HepG2 (cell line): ENCODE measurements around the gene BUD23. TPM values are rescaled to one million over a fixed set of nuclear protein-coding genes. Genes with fewer than 3 reads are reported as not detected.

Source experiments
- ARNT2 ChIP-seq: sonication (generic); formaldehyde crosslinking; IDR thresholded peaks from 2 replicates; pipeline ENCODE4 v1.8.0; 2022; ENCODE audit warnings: mild to moderate bottlenecking, low read depth, missing genetic modification reagents, moderate library complexity
- CENPBD1 ChIP-seq: sonication (generic); formaldehyde crosslinking; IDR thresholded peaks from 2 replicates; pipeline ENCODE4 v1.8.0; 2022; ENCODE audit warnings: missing genetic modification reagents, low read depth, mild to moderate bottlenecking, borderline replicate concordance
- DMAP1 ChIP-seq: IDR thresholded peaks from 2 replicates; pipeline ENCODE4 v1.6.1; 2016
- HES4 ChIP-seq: sonication (generic); formaldehyde crosslinking; IDR thresholded peaks from 2 replicates; pipeline ENCODE4 v1.9.0; 2021; ENCODE audit warnings: mild to moderate bottlenecking, missing genetic modification reagents, borderline replicate concordance
- HMGXB4 ChIP-seq, 2 experiments: sonication (generic) in 1 of 2; formaldehyde crosslinking in 1 of 2; IDR thresholded peaks; 2 replicates each; pipeline versions ENCODE4 v1.4.0 to v1.6.1; 2018 to 2020; ENCODE audit warnings: missing genetic modification reagents in 2 of 2, borderline replicate concordance in 1 of 2, low read depth in 1 of 2, mild to moderate bottlenecking in 1 of 2, missing biosample characterization in 1 of 2
- MED8 ChIP-seq: sonication (generic); formaldehyde crosslinking; IDR thresholded peaks from 2 replicates; pipeline ENCODE4 v1.8.1; 2023; ENCODE audit warnings: mild to moderate bottlenecking, missing genetic modification reagents; ENCODE audit not compliant: insufficient replicate concordance
- MNT ChIP-seq: fragments of 450-650 bp; IDR thresholded peaks from 2 replicates; pipeline ENCODE4 v1.6.1; 2016
- MTA1 ChIP-seq: sonication (generic); formaldehyde crosslinking; IDR thresholded peaks from 2 replicates; pipeline ENCODE4 v1.4.0; 2020; ENCODE audit warnings: missing genetic modification reagents, mild to moderate bottlenecking, borderline replicate concordance
- MXI1 ChIP-seq: IDR thresholded peaks from 3 replicates; pipeline ENCODE4 v1.6.1; 2012; ENCODE audit warnings: low read depth, low read length, inconsistent platforms, borderline replicate concordance
- NBN ChIP-seq: fragments of 450-650 bp; conservative IDR thresholded peaks from 2 replicates; pipeline ENCODE4 v1.6.1; 2017
- NR2C2 ChIP-seq: sonication (generic); formaldehyde crosslinking; IDR thresholded peaks from 2 replicates; pipeline ENCODE4 v1.4.0; 2020; ENCODE audit warnings: missing genetic modification reagents, mild to moderate bottlenecking, moderate library complexity, borderline replicate concordance
- PRMT3 ChIP-seq: sonication (generic); formaldehyde crosslinking; IDR thresholded peaks from 2 replicates; pipeline ENCODE4 v1.8.1; 2022; ENCODE audit warnings: low read depth, mild to moderate bottlenecking, moderate library complexity, missing genetic modification reagents, borderline replicate concordance
- RAD51 ChIP-seq: fragments of 450-650 bp; IDR thresholded peaks from 2 replicates; pipeline ENCODE4 v1.6.1; 2016; ENCODE audit warnings: borderline replicate concordance
- RERE ChIP-seq: IDR thresholded peaks from 2 replicates; pipeline ENCODE4 v1.6.1; 2016; ENCODE audit warnings: low read depth, missing genetic modification reagents, missing compliant biosample characterization
- RFX1 ChIP-seq: fragments of 450-650 bp; IDR thresholded peaks from 2 replicates; pipeline ENCODE4 v1.6.1; 2017
- SRSF1 ChIP-seq: fragments of 200-400 bp; formaldehyde crosslinking; optimal IDR thresholded peaks from 2 replicates; pipeline ENCODE3; 2017; ENCODE audit warnings: mild to moderate bottlenecking, low read depth, low read length, moderate library complexity
- THAP11 ChIP-seq: IDR thresholded peaks from 2 replicates; pipeline ENCODE4 v1.6.1; 2016; ENCODE audit warnings: missing biosample characterization, missing genetic modification reagents
- ZNF205 ChIP-seq: IDR thresholded peaks from 2 replicates; pipeline ENCODE4 v1.6.1; 2018; ENCODE audit warnings: missing biosample characterization, missing genetic modification reagents
- ZNF207 ChIP-seq: fragments of 450-650 bp; IDR thresholded peaks from 2 replicates; pipeline ENCODE4 v1.6.1; 2016; ENCODE audit warnings: antibody characterized with exemption, borderline replicate concordance
- ZNF768 ChIP-seq: sonication (generic); formaldehyde crosslinking; IDR thresholded peaks from 2 replicates; pipeline ENCODE4 v1.4.0; 2020; ENCODE audit warnings: missing genetic modification reagents
- polyA plus RNA-seq, 8 experiments: library from polyadenylated mRNA; depleted of rRNA in 3 of 8; stranded (reverse) in 7 of 8; unstranded in 1 of 8; fragments of >200 nt; fragmentation: Illumina TruSeq in 4 of 8; extraction: Trizol in 4 of 8; gene quantifications; 2 replicates each; pipeline versions ENCODE4 v1.2.1 to v1.2.3, GENCODE V29; 2011 to 2016; ENCODE audit warnings: low read depth in 4 of 8, missing spikeins in 1 of 8, mixed read lengths in 1 of 8; ENCODE audit not compliant: insufficient read depth in 1 of 8
- total RNA-seq, 5 experiments: library from RNA; depleted of rRNA; stranded (reverse); fragments of >200 nt; fragmentation: Illumina TruSeq; extraction: Trizol; gene quantifications; 2 replicates each; pipeline ENCODE4 v1.2.3, GENCODE V29; 2016; ENCODE audit warnings: low read depth in 1 of 5

BUD23 gene
- total and polyA plus RNA-seq, 2 of the 13 experiments (the other 11 are each of a cell fraction or from before 2014, with no cell fraction given) = 47.5 to 54.5 TPM

GRCh38 chr7:73742753-73743641 lies 59.6 kb downstream of the BUD23 start (continued):
- peak; percentile 50; the same call in 1 of the 2 replicates for TF ChIP-seq MTA1 (CRISPR knock-in tag)
- TF ChIP-seq HES4 (CRISPR knock-in tag) = no peak
- no peak for TF ChIP-seq CENPBD1 (CRISPR knock-in tag)
- no peak for TF ChIP-seq RERE (CRISPR knock-in tag)
- TF ChIP-seq NR2C2 (CRISPR knock-in tag) = peak; percentile 63
- TF ChIP-seq NBN = no peak
- no peak for TF ChIP-seq HMGXB4 (CRISPR knock-in tag; IDR thresholded peaks at IDR 0.05; ENCODE audit: borderline replicate concordance in 1 of 2, low read depth in 1 of 2)
- peak; percentile 63; the same call in 1 of the 2 replicates for TF ChIP-seq ZNF768 (CRISPR knock-in tag)
- TF ChIP-seq RFX1 = peak; percentile 89
- TF ChIP-seq MED8 = no peak
- no peak for TF ChIP-seq PRMT3 (CRISPR knock-in tag)
- peak; percentile 92 for TF ChIP-seq RAD51
- TF ChIP-seq THAP11 = 0 out of 2 replicates have a peak, but pooled peaks have one; percentile 18
- TF ChIP-seq SRSF1 = peak; percentile 64
- TF ChIP-seq ZNF207 = no peak
- TF ChIP-seq MNT = peak; percentile 41; the same call in 1 of the 2 replicates
- TF ChIP-seq MXI1 = peak; percentile 71; the same call in 1 of the 3 replicates
- no peak for TF ChIP-seq ARNT2 (CRISPR knock-in tag)
- no peak for TF ChIP-seq ZNF205 (CRISPR knock-in tag)
- no peak for TF ChIP-seq DMAP1 (CRISPR knock-in tag)
